HuH-7 (cell line): ENCODE measurements around the gene VPREB1.
"Not testable (repeated sequence)": the region's sequence is repeated elsewhere in the genome, so short reads cannot be mapped to it uniquely, and the experiment has no call there.

Experiments used
- DNase-seq: peaks from one replicate; pipeline ENCODE4 v3.0.0; 2011; ENCODE audit warnings: low spot score

Gene VPREB1

DNA sequence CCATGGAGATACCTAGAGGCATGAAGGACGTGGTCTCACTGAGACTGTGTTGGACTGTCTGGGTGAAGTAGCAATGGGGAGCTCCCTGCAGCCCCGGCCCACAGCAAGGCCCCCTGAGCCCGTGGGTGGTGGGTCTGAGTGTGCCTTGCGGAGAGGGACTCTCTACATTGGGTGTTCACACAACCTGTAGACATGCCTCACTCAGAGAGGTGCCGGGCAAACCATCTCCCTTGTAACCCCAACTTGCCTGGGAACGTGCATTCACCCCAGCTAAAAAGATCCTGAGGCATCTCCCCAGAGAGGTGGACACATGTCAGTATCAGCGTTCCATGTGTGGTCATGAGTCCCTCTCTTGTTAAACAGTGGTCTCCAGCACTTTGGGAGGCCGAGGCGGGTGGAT lies 2.1 kb downstream of the VPREB1 start:
- no peak for DNase-seq

DNA sequence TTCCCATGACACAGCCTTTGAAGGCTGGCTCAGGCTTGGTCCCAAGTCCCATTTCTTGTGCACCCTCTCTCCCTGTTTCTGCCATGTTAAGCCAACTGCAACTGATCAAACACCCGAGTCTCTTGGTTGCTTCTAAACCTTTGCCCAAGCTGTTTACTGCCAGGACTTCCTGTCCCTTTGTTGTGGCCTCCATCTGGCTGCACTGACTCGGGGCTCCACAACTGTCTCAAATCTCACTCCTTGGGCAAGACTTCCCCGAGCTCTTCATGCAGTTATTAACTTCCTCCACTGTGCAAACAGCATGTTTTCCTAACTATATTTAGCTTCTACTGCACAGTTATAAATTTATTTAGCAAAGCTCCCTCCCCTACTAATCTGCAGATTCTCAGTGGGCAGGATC lies 4.3 kb downstream of the VPREB1 start:
- no peak for DNase-seq

- not testable (repeated sequence) for DNase-seq
Observed at GRCh38 chr22:22250651-22251050, 6.1 kb downstream of the VPREB1 start.

GRCh38 chr22:22256133-22256532 lies 11.5 kb downstream of the VPREB1 start:
- DNase-seq: not testable (repeated sequence)

- not testable (repeated sequence) for DNase-seq
Observed at GRCh38 chr22:22258597-22259415, 14.2 kb downstream of the VPREB1 start.

GRCh38 chr22:22260169-22260568 lies 15.6 kb downstream of the VPREB1 start:
- not testable (repeated sequence) for DNase-seq

DNA sequence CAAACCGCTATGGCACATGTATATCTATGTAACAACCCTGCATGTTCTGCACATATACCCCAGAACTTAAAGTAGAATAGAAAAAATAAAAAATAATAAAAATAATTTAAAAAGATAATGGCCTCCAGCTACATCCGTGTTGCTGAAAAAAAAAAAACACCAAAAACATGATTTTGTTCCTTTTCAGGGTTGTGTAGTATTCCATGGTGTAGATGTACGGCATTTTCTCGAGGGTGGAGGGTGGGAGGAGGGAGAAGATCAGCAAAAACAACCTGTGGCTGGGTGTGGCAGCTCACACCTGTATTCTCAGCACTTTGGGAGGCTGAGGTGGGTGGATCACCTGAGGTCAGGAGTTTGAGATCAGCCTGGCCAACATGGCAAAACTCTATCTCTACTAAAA lies 16.0 kb downstream of the VPREB1 start:
- not testable (repeated sequence) for DNase-seq

GRCh38 chr22:22262332-22263074 lies 17.9 kb downstream of the VPREB1 start:
- not testable (repeated sequence) for DNase-seq

GRCh38 chr22:22263823-22264222 lies 19.2 kb downstream of the VPREB1 start:
- DNase-seq: not testable (repeated sequence)

GRCh38 chr22:22270036-22270676 lies 25.6 kb downstream of the VPREB1 start:
- DNase-seq: not testable (repeated sequence)

GRCh38 chr22:22277423-22277822 lies 32.8 kb downstream of the VPREB1 start:
- DNase-seq: not testable (repeated sequence)

GRCh38 chr22:22284962-22285756 lies 40.6 kb downstream of the VPREB1 start:
- not testable (repeated sequence) for DNase-seq

GRCh38 chr22:22286390-22287105 lies 42.0 kb downstream of the VPREB1 start:
- DNase-seq: not testable (repeated sequence)

- not testable (repeated sequence) for DNase-seq
Observed at GRCh38 chr22:22287106-22287626, 42.6 kb downstream of the VPREB1 start.

DNA sequence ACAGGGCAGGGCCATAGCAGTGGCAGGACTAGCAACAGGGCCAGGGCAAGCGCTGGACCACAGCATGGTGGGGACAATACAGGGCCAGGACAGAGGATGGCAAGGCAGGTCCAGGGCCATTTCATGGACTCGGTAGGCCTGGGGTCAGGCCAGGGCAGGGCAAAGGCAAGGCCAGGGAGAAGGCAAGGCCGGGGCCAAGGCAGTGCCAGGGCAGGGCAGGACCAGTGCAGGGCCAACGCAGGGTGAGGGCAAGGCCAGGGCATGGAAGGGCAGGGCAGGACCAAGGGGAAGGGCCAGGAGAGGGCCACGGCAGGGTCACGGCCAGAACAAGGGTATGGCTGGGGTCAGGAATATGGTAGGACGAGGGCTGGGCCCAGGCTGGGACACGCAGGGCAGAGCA lies 45.1 kb downstream of the VPREB1 start:
- not testable (repeated sequence) for DNase-seq

DNA sequence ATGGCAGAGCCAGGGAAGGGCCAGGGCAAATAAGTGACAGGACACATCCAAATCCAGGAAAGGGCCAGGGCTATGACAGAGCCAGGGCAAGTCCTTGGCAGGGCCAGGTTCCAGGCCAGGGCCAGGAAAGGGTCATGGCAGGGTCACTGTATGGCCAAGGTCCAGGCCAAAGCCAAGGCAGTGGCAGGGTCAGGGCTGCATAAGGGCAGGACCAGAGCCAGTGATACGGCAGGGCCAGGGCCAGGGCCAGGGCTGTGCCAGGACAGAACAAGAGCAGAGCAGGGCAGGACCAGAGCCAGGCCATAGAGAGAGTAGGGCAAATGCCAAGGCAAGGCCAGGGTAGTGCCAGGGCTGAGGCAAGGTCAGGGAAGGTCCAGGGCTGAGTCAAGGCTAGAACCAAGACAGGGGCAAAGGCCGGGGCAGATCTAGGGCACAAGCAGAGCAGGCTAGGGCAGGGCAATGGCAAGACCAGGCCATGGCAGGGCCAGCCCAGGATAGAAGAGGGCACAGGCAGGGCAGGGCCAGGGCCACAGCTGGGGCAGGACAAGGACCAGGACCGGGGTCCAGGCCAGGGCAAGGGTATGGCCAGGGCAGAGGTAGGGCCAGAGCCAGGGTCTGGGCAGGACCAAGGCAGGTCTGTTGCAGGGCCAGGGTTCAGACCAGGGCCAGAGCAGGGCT lies 46.7 kb downstream of the VPREB1 start:
- not testable (repeated sequence) for DNase-seq

GRCh38 chr22:22292656-22293055 lies 48.1 kb downstream of the VPREB1 start:
- DNase-seq: not testable (repeated sequence)

DNA sequence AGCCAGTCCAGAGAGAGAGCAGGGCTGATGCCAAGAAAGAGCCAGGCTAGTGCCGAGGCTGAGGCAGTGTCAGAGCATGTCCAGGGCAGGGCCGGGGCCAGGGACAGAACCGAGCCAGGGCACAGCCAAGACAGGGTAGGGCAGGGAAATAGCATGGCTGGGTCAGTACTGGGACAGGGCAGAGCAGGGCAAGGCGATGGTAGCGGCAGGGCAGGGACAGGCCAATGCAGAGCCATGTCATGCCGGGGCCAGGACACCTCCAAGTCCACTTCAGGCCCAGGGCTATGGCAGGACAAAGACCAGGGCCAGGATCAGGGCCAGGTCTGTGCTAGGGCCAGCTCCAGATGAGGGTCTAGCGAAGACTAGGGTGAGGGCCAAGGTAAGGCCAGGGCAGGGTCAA lies 48.9 kb downstream of the VPREB1 start:
- DNase-seq: not testable (repeated sequence)

DNA sequence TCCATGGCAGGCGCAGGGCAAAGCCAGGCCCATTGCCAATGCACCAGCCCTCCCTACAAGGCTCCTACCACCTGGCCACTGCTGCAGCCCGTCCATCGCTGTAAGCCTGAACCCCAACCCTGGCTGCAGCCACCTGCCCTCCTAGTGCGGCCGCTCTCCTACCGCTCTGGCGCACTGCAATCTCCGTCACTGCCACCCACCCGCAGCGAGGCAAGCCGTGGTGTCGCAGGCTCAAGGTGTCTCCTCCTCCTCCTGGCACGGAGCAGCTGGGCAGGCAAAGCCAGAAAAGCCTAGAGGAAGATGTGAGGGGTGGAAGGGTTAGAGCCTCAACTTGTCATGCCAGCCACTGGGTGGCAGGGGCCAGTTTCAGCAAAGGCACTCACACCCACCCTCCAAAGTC lies 50.1 kb downstream of the VPREB1 start:
- not testable (repeated sequence) for DNase-seq
